ENCODE measurements around the gene DCP1A.
"Not testable (repeated sequence)": the region's sequence is repeated elsewhere in the genome, so short reads cannot be mapped to it uniquely, and the experiment has no call there.

The DCP1A gene

GRCh38 chr3:53328746-53329145, 18.6 kb downstream of the DCP1A start:
- DNase-seq (ENCODE audit: low read depth), result no peak

- DNase-seq (ENCODE audit: low read depth), result not testable (repeated sequence)
Measured at GRCh38 chr3:53327986-53328385, 19.4 kb downstream of the DCP1A start.

GRCh38 chr3:53324105-53324504, 23.2 kb downstream of the DCP1A start:
- DNase-seq (ENCODE audit: low read depth), result no peak

- DNase-seq (ENCODE audit: low read depth), result no peak
Measured at GRCh38 chr3:53320697-53321096, 26.6 kb downstream of the DCP1A start.

- no peak for DNase-seq (ENCODE audit: low read depth)
Measured at GRCh38 chr3:53318522-53318921, 28.8 kb downstream of the DCP1A start.

- DNase-seq (ENCODE audit: low read depth), result no peak
Measured at GRCh38 chr3:53312832-53313231, 34.5 kb downstream of the DCP1A start.

- DNase-seq (ENCODE audit: low read depth), result no peak
Measured at GRCh38 chr3:53311882-53312281, 35.5 kb downstream of the DCP1A start.

- DNase-seq (ENCODE audit: low read depth), result no peak
Measured at GRCh38 chr3:53303957-53304356, 43.4 kb downstream of the DCP1A start.

GRCh38 chr3:53303549-53303948, 43.8 kb downstream of the DCP1A start:
- DNase-seq (ENCODE audit: low read depth), result no peak

- no peak for DNase-seq (ENCODE audit: low read depth)
Measured at GRCh38 chr3:53300826-53301225, 46.5 kb downstream of the DCP1A start.

- not testable (repeated sequence) for DNase-seq (ENCODE audit: low read depth)
Measured at GRCh38 chr3:53299611-53300023, 47.7 kb downstream of the DCP1A start.

GRCh38 chr3:53295410-53295809, 51.9 kb downstream of the DCP1A start:
- no peak for DNase-seq (ENCODE audit: low read depth)

- DNase-seq (ENCODE audit: low read depth), result no peak
Measured at GRCh38 chr3:53293867-53294266, 53.5 kb downstream of the DCP1A start.

GRCh38 chr3:53288214-53288613, 59.1 kb downstream of the DCP1A start:
- DNase-seq (ENCODE audit: low read depth), result no peak

- no peak for DNase-seq (ENCODE audit: low read depth)
Measured at GRCh38 chr3:53287131-53287629, 60.2 kb downstream of the DCP1A start.

- no peak for DNase-seq (ENCODE audit: low read depth)
Measured at GRCh38 chr3:53286727-53287126, 60.6 kb downstream of the DCP1A start.

GRCh38 chr3:53282581-53282980, 64.8 kb downstream of the DCP1A start:
- no peak for DNase-seq (ENCODE audit: low read depth)

GRCh38 chr3:53278667-53279066, 68.7 kb downstream of the DCP1A start:
- no peak for DNase-seq (ENCODE audit: low read depth)

GRCh38 chr3:53274938-53275605, 72.3 kb downstream of the DCP1A start:
- DNase-seq (ENCODE audit: low read depth), result no peak

GRCh38 chr3:53273146-53273670, 74.1 kb downstream of the DCP1A start:
- DNase-seq (ENCODE audit: low read depth), result no peak

GRCh38 chr3:53269888-53270880, 77.2 kb downstream of the DCP1A start:
- DNase-seq (ENCODE audit: low read depth), result no peak

- DNase-seq (ENCODE audit: low read depth), result not testable (repeated sequence)
Measured at GRCh38 chr3:53269193-53269592, 78.2 kb downstream of the DCP1A start.

- no peak for DNase-seq (ENCODE audit: low read depth)
Measured at GRCh38 chr3:53267766-53268165, 79.6 kb downstream of the DCP1A start.
